Naive thymus-derived CD4-positive, alpha-beta T cell (primary cell): Measurements from ENCODE around the gene ADIPOQ. TPM values are rescaled to one million over a fixed set of nuclear protein-coding genes. Genes with fewer than 3 reads are reported as not detected.
"Not testable (repeated sequence)": the region's sequence is repeated elsewhere in the genome, so short reads cannot be mapped to it uniquely, and the experiment has no call there.

Experiments used
- ATAC-seq: fragments of 150-1000 bp; cut with Tn5 transposase; 2 replicates; pipeline ENCODE4 v1.10.0; 2021; ENCODE audit warnings: mild to moderate bottlenecking, moderate library complexity
- CTCF ChIA-PET: fragments of 350-600 bp; sonication (Branson Sonifier 250); formaldehyde crosslinking; loops from one replicate; lab custom pipeline; 2021; ENCODE audit warnings: antibody characterized with exemption; lab: Charles Lee
- POLR2A ChIA-PET: fragments of 350-600 bp; sonication (Branson Sonifier 250); formaldehyde crosslinking; loops from one replicate; lab custom pipeline; 2021; ENCODE audit warnings: antibody characterized with exemption, inconsistent platforms; lab: Charles Lee
- DNase-seq, 9 donors: peaks; one replicate each; pipeline versions ENCODE4 v3.0.0 to v3.0.0-alpha.2; 2020 to 2022; ENCODE audit warnings: mixed read lengths in 1 of 9
- H3K27ac ChIP-seq: one replicate; pipeline ENCODE4 v1.7.0; 2013; ENCODE audit warnings: mild to moderate bottlenecking, low read depth, low read length, moderate library complexity
- H3K27me3 ChIP-seq, 2 donors: one replicate each; pipeline ENCODE4 v1.7.0; 2013; ENCODE audit warnings: low read length in 2 of 2, mild to moderate bottlenecking in 2 of 2, moderate library complexity in 2 of 2; ENCODE audit not compliant: control insufficient read depth in 2 of 2, insufficient read depth in 2 of 2
- H3K36me3 ChIP-seq, 3 experiments: 1 replicate in 2 of 3; 2 replicates in 1 of 3; pipeline ENCODE4 v1.7.0; 2013; ENCODE audit warnings: low read length in 3 of 3, mild to moderate bottlenecking in 3 of 3, moderate library complexity in 1 of 3; ENCODE audit not compliant: insufficient read depth in 3 of 3, control insufficient read depth in 2 of 3
- H3K4me1 ChIP-seq, 2 donors: one replicate each; pipeline ENCODE4 v1.7.0; 2013; ENCODE audit warnings: low read length in 2 of 2, mild to moderate bottlenecking in 2 of 2, moderate library complexity in 1 of 2; ENCODE audit not compliant: control insufficient read depth in 2 of 2, insufficient read depth in 2 of 2
- H3K4me3 ChIP-seq: 2 replicates; pipeline ENCODE4 v1.7.0; 2013; ENCODE audit warnings: mild to moderate bottlenecking, low read length
- H3K9me3 ChIP-seq, 3 experiments: 1 replicate in 2 of 3; 2 replicates in 1 of 3; pipeline ENCODE4 v1.7.0; 2013; ENCODE audit warnings: low read length in 3 of 3; ENCODE audit not compliant: control insufficient read depth in 2 of 3
- H3K27ac Mint-ChIP-seq, 9 donors: one replicate each; pipeline ENCODE4 v1.8.0; 2020 to 2022; ENCODE audit warnings: mixed read lengths in 9 of 9, mild to moderate bottlenecking in 8 of 9, moderate library complexity in 5 of 9, inconsistent platforms in 2 of 9
- H3K27me3 Mint-ChIP-seq, 5 donors: one replicate each; pipeline ENCODE4 v1.8.0; 2021 to 2022; ENCODE audit warnings: mixed read lengths in 5 of 5, mild to moderate bottlenecking in 1 of 5
- H3K36me3 Mint-ChIP-seq, 5 donors: one replicate each; pipeline ENCODE4 v1.8.0; 2020 to 2022; ENCODE audit warnings: mixed read lengths in 5 of 5, mild to moderate bottlenecking in 3 of 5, inconsistent platforms in 1 of 5
- H3K4me1 Mint-ChIP-seq, 7 donors: one replicate each; pipeline ENCODE4 v1.8.0; 2020 to 2022; ENCODE audit warnings: mixed read lengths in 7 of 7, mild to moderate bottlenecking in 3 of 7, inconsistent platforms in 1 of 7
- H3K4me3 Mint-ChIP-seq, 10 donors: one replicate each; pipeline ENCODE4 v1.8.0; 2020 to 2022; ENCODE audit warnings: mild to moderate bottlenecking in 10 of 10, mixed read lengths in 10 of 10, moderate library complexity in 6 of 10, inconsistent platforms in 2 of 10
- H3K9me3 Mint-ChIP-seq, 11 donors: one replicate each; pipeline ENCODE4 v1.8.0; 2020 to 2022; ENCODE audit warnings: mixed read lengths in 11 of 11, mild to moderate bottlenecking in 4 of 11, inconsistent platforms in 1 of 11, moderate library complexity in 1 of 11
- intact Hi-C, 2 donors: fragments of 100-400 bp; cut with micrococcal nuclease; formaldehyde crosslinking; loops; one replicate each; pipeline ENCODE4 v1.15.1; 2023
- polyA plus RNA-seq, 2 donors: library from polyadenylated mRNA; unstranded; fragments of 300-500 nt; fragmentation: Illumina TruSeq; gene quantifications; one replicate each; pipeline ENCODE4 v1.2.3, GENCODE V29; 2021
- total RNA-seq, 6 experiments: library from RNA in 5 of 6; stranded (reverse) in 5 of 6; gene quantifications; 1 replicate in 5 of 6; 2 replicates in 1 of 6; pipeline ENCODE4 v1.2.3 and lab custom pipeline; 2021 to 2026

The ADIPOQ gene
- total and polyA plus RNA-seq, 7 experiments from 2014 or later, result not detected

DNA sequence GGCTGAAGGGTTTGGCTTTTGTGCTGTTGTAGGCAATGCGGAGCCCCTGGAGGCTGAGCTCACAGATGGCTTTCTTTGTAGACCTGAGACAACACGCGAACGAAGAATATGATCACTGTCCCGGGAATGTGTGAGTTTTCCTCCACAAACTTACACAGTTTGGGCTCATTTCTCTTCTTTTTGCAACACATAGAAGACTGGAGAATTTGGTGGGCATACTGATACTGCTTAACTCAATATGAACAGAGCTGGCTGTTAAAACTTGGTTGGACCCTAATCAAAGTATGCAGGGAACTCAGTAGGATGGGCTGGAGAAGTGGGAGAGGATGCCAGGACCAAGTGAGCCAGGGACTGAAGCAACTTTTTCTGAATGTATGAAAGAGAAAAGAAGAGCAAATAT lies 24.0 kb upstream of the ADIPOQ start:
- intact Hi-C loops, result no loop called here
- H3K27me3 ChIP-seq, result no peaks in the 10 kb centered on the region
- no peak overlapping the region for H3K27ac ChIP-seq
- H3K4me1 ChIP-seq, result no peaks in the 10 kb centered on the region
- no peaks in the 10 kb centered on the region for H3K9me3 Mint-ChIP-seq
- no peaks in the 10 kb centered on the region for H3K36me3 ChIP-seq
- H3K9me3 ChIP-seq, result no peaks in the 10 kb centered on the region
- ATAC-seq, result no peak
- DNase-seq, result no peak
- peaks cover 0 to 13% (median 0%) of the 10 kb centered on the region in 7 donors for H3K4me1 Mint-ChIP-seq
- ChIA-PET POLR2A (no interaction called here), CTCF (interaction anchor here (4.9 kb wide), 1 partner anchor 203 kb away, joined by 82 read pairs; the partner anchor contains the start of gene AHSG)
- no peak overlapping the region for H3K27ac Mint-ChIP-seq
- no peak overlapping the region for H3K4me3 ChIP-seq
- no peak overlapping the region for H3K4me3 Mint-ChIP-seq
- no peaks in the 10 kb centered on the region for H3K27me3 Mint-ChIP-seq
- H3K36me3 Mint-ChIP-seq, result no peaks in the 10 kb centered on the region

DNA sequence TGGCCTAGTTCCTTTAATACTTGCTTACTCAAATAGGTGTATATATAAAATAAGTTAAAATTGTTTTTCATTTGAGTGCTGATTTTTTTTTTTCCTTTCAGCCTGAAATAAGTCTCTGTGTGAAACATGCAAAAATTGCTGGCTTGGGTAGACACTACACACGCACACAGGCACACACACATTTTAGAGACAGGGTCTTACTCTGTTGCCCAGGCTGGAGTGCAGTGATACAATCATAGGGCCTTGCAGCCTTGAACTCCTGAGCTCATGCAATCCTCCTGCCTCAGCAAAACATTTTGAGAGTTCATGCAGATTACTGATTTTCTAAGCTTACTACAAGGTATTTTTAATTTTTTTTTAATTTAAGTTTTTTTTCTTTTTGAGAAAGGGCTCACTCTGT lies 23.6 kb upstream of the ADIPOQ start:
- Mint-ChIP-seq H3K36me3 (no peaks in the 10 kb centered on the region), H3K27ac (no peak overlapping the region), H3K9me3 (no peaks in the 10 kb centered on the region), H3K4me1 (peaks cover 0 to 13% (median 0%) of the 10 kb centered on the region in 7 donors), H3K4me3 (no peak overlapping the region), H3K27me3 (peaks cover 0 to 2% (median 0%) of the 10 kb centered on the region in 5 donors)
- Histone ChIP-seq H3K36me3 (no peaks in the 10 kb centered on the region), H3K4me1 (no peaks in the 10 kb centered on the region), H3K27me3 (no peaks in the 10 kb centered on the region), H3K4me3 (no peak overlapping the region), H3K9me3 (no peaks in the 10 kb centered on the region), H3K27ac (no peak overlapping the region)
- intact Hi-C loops, result no loop called here
- DNase-seq (no peak), ATAC-seq (no peak)
- CTCF ChIA-PET, result interaction anchor here (4.9 kb wide), 1 partner anchor 204 kb away, joined by 82 read pairs; the partner anchor contains the start of gene AHSG
- POLR2A ChIA-PET, result no interaction called here

DNA sequence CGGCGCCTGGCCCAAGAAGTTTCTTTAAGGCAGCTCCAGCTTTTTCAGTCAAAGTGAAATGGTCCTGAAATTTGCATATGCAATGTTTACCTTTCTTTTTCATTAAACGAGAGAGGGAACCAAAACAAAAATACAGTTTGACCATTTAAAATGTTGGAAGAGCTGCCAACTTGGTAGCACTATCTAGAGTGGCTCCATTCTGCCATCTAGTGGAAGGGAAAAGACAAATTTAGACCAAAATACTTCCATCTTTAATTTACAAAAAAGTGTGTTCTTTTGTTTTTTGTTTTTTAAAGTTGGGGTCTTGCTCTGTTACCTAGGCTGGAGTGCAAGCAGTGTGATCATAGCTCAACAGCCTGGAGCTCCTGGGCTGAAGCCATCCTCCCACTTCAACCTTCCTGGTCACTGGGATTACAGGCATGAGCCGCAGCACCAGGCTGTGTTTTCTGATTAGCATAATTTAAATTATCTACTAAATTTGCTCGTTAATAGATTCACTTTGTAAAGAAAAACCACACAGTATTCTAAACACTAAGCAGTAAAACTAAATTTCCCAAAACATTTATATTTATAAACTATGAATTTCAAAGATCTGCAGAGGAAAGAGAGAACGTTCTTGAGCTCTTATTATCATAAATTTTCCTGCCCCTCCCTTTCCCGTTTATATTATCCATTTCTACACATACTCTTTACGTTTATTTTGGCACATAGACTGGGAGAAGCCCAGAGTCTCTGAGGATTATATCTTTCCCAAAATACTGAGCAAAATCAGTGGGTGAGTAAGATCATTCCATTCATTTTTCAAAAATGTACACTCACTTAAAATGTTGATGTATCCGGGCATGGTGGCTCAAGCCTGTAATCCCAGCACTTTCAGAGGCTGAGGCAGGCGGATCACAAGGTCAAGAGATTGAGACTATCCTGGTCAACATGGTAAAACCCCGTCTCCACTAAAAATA lies 20.8 kb upstream of the ADIPOQ start:
- peak in 5 of 9 donors; percentile 37 to 49 (median 45) for DNase-seq

DNA sequence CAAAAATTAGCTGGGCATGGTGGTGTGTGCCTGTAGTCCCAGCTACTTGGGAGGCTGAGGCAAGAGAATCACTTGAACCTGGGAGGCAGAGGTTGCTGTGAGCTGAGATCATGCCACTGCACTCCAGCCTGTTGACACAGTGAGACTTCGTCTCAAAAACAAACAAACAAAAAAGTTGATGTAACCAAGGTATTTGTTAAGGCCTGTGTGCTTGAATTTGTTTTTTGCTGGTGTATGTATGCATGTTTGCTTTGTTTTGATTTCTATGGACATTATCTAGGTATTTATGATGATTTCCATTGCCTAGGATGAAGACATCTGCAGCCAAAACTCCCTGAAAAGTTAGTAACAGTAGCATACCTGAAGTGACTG lies 20.1 kb upstream of the ADIPOQ start:
- POLR2A ChIA-PET, result interaction anchor here (0.8 to 1.1 kb wide), 2 partner anchors 12 to 341 kb away, joined by 3 to 4 read pairs; no protein-coding TSS in a partner anchor

More for the DNA sequence above, 20.8 kb upstream of the ADIPOQ start:
- H3K36me3 Mint-ChIP-seq, result no peaks in the 10 kb centered on the region
- H3K4me3 Mint-ChIP-seq, result no peak overlapping the region
- peaks cover 9 to 20% (median 12%) of the 10 kb centered on the region in 7 donors for H3K4me1 Mint-ChIP-seq
- Histone ChIP-seq H3K4me1 (peaks cover 6 to 11% of the 10 kb centered on the region in 2 donors), H3K27me3 (peaks cover 0 to 14% of the 10 kb centered on the region in 2 donors), H3K27ac (no peak overlapping the region), H3K36me3 (no peaks in the 10 kb centered on the region), H3K4me3 (no peak overlapping the region), H3K9me3 (no peaks in the 10 kb centered on the region)
- ChIA-PET CTCF (interaction anchor here (0.8 to 4.9 kb wide), 13 partner anchors 12 to 281 kb away, joined by 3 to 82 read pairs (median 4); partner anchors contain the start of gene AHSG), POLR2A (interaction anchor here (0.8 to 2.5 kb wide), 6 partner anchors 12 to 342 kb away, joined by 3 to 17 read pairs (median 4); partner anchors contain the start of gene EIF4A2)
- peak; percentile 46 for ATAC-seq
- H3K27ac Mint-ChIP-seq, result no peak overlapping the region
- peaks cover 13 to 23% (median 18%) of the 10 kb centered on the region in 5 donors for H3K27me3 Mint-ChIP-seq
- intact Hi-C loops, result loop anchor here (1.0 to 10.0 kb wide), 5 partner anchors 99 to 847 kb away; no protein-coding TSS in a partner anchor
- no peaks in the 10 kb centered on the region for H3K9me3 Mint-ChIP-seq

DNA sequence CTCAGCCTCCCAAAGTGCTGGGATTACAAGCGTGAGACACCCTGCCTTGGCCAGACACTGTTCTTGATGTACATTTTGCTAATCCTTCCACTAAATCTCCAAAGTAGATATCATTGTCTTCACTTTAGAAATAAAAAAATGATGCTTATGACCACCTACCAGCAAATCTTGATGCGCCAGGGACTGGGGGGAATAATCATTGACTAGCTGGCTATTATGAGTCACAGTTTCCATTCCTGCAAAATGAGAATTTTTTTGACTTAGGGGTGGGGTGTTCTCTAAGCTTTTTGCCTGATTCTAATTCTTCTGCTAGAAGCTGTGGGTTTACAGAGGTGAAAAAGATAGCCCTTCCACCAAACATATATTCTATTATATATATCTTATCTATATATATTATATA lies 19.1 kb upstream of the ADIPOQ start:
- Histone ChIP-seq H3K9me3 (no peaks in the 10 kb centered on the region), H3K4me3 (no peak overlapping the region), H3K36me3 (no peaks in the 10 kb centered on the region), H3K27ac (no peak overlapping the region), H3K4me1 (peaks cover 6 to 19% of the 10 kb centered on the region in 2 donors), H3K27me3 (peaks cover 0 to 14% of the 10 kb centered on the region in 2 donors)
- Mint-ChIP-seq H3K36me3 (no peaks in the 10 kb centered on the region), H3K4me3 (no peak overlapping the region), H3K27me3 (peaks cover 18 to 28% (median 26%) of the 10 kb centered on the region in 5 donors), H3K9me3 (no peaks in the 10 kb centered on the region), H3K4me1 (peaks cover 14 to 23% (median 18%) of the 10 kb centered on the region in 7 donors), H3K27ac (no peak overlapping the region)
- POLR2A ChIA-PET, result interaction anchor here (0.9 kb wide), 1 partner anchor 40 kb away, joined by 3 read pairs; the partner anchor contains the start of gene EIF4A2
- CTCF ChIA-PET, result interaction anchor here (0.7 kb wide), 1 partner anchor 208 kb away, joined by 3 read pairs; no protein-coding TSS in a partner anchor
- ATAC-seq (no peak), DNase-seq (no peak)
- intact Hi-C loops, result loop anchor here in 1 of 2 donors (10.0 kb wide), 1 partner anchor 849 kb away; no protein-coding TSS in a partner anchor

More for the DNA sequence above, 20.1 kb upstream of the ADIPOQ start:
- H3K9me3 ChIP-seq, H3K27ac Mint-ChIP-seq, H3K4me3 ChIP-seq, H3K36me3 ChIP-seq, DNase-seq, H3K36me3 Mint-ChIP-seq, H3K27ac ChIP-seq, H3K9me3 Mint-ChIP-seq, H3K4me3 Mint-ChIP-seq, ATAC-seq: not testable (repeated sequence)
- Mint-ChIP-seq H3K27me3 (peaks cover 14 to 23% (median 19%) of the 10 kb centered on the region in 5 donors), H3K4me1 (peaks cover 9 to 20% (median 13%) of the 10 kb centered on the region in 7 donors)
- CTCF ChIA-PET, result interaction anchor here (1.0 to 4.9 kb wide), 6 partner anchors 11 to 237 kb away, joined by 3 to 82 read pairs (median 4); partner anchors contain the start of gene AHSG
- intact Hi-C loops, result loop anchor here in 1 of 2 donors (10.0 kb wide), 1 partner anchor 848 kb away; no protein-coding TSS in a partner anchor
- H3K27me3 ChIP-seq, result peaks cover 0 to 14% of the 10 kb centered on the region in 2 donors
- peaks cover 6 to 11% of the 10 kb centered on the region in 2 donors for H3K4me1 ChIP-seq
